ENCODE results near the gene NQO1. TPM values are rescaled to one million over a fixed set of nuclear protein-coding genes. Genes with fewer than 3 reads are reported as not detected.

NQO1 gene
- total and polyA plus RNA-seq, 2 of the 13 experiments (the other 11 are each of a cell fraction or from before 2014, with no cell fraction given) = 464 to 1,060 TPM

- TF ChIP-seq HMGXB3 (CRISPR knock-in tag; IDR thresholded peaks at IDR 0.05; ENCODE audit: borderline replicate concordance) = no peak; the same call in 1 of the 2 replicates
- TF ChIP-seq, protein P1, sequence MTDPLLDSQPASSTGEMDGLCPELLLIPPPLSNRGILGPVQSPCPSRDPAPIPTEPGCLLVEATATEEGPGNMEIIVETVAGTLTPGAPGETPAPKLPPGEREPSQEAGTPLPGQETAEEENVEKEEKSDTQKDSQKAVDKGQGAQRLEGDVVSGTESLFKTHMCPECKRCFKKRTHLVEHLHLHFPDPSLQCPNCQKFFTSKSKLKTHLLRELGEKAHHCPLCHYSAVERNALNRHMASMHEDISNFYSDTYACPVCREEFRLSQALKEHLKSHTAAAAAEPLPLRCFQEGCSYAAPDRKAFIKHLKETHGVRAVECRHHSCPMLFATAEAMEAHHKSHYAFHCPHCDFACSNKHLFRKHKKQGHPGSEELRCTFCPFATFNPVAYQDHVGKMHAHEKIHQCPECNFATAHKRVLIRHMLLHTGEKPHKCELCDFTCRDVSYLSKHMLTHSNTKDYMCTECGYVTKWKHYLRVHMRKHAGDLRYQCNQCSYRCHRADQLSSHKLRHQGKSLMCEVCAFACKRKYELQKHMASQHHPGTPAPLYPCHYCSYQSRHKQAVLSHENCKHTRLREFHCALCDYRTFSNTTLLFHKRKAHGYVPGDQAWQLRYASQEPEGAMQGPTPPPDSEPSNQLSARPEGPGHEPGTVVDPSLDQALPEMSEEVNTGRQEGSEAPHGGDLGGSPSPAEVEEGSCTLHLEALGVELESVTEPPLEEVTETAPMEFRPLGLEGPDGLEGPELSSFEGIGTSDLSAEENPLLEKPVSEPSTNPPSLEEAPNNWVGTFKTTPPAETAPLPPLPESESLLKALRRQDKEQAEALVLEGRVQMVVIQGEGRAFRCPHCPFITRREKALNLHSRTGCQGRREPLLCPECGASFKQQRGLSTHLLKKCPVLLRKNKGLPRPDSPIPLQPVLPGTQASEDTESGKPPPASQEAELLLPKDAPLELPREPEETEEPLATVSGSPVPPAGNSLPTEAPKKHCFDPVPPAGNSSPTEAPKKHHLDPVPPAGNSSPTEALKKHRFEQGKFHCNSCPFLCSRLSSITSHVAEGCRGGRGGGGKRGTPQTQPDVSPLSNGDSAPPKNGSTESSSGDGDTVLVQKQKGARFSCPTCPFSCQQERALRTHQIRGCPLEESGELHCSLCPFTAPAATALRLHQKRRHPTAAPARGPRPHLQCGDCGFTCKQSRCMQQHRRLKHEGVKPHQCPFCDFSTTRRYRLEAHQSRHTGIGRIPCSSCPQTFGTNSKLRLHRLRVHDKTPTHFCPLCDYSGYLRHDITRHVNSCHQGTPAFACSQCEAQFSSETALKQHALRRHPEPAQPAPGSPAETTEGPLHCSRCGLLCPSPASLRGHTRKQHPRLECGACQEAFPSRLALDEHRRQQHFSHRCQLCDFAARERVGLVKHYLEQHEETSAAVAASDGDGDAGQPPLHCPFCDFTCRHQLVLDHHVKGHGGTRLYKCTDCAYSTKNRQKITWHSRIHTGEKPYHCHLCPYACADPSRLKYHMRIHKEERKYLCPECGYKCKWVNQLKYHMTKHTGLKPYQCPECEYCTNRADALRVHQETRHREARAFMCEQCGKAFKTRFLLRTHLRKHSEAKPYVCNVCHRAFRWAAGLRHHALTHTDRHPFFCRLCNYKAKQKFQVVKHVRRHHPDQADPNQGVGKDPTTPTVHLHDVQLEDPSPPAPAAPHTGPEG (CRISPR knock-in tag; IDR thresholded peaks at IDR 0.05) = 0 out of 2 replicates have a peak, but pooled peaks have one; percentile 33
- TF ChIP-seq JARID2 (CRISPR knock-in tag; IDR thresholded peaks at IDR 0.05; ENCODE audit: insufficient replicate concordance) = no peak
- TF ChIP-seq ONECUT2 (CRISPR knock-in tag; IDR thresholded peaks at IDR 0.05) = no peak
- TF ChIP-seq IRF2 (CRISPR knock-in tag; IDR thresholded peaks at IDR 0.05) = 0 out of 2 replicates have a peak, but pooled peaks have one; percentile 5
- TF ChIP-seq MTF1 (CRISPR knock-in tag; IDR thresholded peaks at IDR 0.05) = 0 out of 2 replicates have a peak, but pooled peaks have one; percentile 22
- peak; percentile 35; the same call in 1 of the 2 replicates for TF ChIP-seq KLF6 (CRISPR knock-in tag; IDR thresholded peaks at IDR 0.05)
- TF ChIP-seq ZHX1 (CRISPR knock-in tag; IDR thresholded peaks at IDR 0.05; ENCODE audit: low read depth) = no peak
- 0 out of 2 replicates have a peak, but pooled peaks have one; percentile 65 for TF ChIP-seq ZFP90 (CRISPR knock-in tag; IDR thresholded peaks at IDR 0.05; ENCODE audit: borderline replicate concordance)
- TF ChIP-seq, protein P2, sequence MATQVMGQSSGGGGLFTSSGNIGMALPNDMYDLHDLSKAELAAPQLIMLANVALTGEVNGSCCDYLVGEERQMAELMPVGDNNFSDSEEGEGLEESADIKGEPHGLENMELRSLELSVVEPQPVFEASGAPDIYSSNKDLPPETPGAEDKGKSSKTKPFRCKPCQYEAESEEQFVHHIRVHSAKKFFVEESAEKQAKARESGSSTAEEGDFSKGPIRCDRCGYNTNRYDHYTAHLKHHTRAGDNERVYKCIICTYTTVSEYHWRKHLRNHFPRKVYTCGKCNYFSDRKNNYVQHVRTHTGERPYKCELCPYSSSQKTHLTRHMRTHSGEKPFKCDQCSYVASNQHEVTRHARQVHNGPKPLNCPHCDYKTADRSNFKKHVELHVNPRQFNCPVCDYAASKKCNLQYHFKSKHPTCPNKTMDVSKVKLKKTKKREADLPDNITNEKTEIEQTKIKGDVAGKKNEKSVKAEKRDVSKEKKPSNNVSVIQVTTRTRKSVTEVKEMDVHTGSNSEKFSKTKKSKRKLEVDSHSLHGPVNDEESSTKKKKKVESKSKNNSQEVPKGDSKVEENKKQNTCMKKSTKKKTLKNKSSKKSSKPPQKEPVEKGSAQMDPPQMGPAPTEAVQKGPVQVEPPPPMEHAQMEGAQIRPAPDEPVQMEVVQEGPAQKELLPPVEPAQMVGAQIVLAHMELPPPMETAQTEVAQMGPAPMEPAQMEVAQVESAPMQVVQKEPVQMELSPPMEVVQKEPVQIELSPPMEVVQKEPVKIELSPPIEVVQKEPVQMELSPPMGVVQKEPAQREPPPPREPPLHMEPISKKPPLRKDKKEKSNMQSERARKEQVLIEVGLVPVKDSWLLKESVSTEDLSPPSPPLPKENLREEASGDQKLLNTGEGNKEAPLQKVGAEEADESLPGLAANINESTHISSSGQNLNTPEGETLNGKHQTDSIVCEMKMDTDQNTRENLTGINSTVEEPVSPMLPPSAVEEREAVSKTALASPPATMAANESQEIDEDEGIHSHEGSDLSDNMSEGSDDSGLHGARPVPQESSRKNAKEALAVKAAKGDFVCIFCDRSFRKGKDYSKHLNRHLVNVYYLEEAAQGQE (IDR thresholded peaks at IDR 0.05; ENCODE audit: borderline replicate concordance in 1 of 2, low read depth in 1 of 2, low read length in 2 of 2) = 0 out of 4 replicates have a peak, but pooled peaks of 1 of the 2 experiments have one; percentile 43
Observed at GRCh38 chr16:69762814-69763598, 36.6 kb upstream of the NQO1 start (continued).

All from HepG2 (cell line).